Activated CD8-positive, alpha-beta T cell treated with anti-CD3 and anti-CD28 coated beads for 36 hours (primary cell): Measurements from ENCODE around the gene TBC1D8. TPM values are rescaled to one million over a fixed set of nuclear protein-coding genes. Genes with fewer than 3 reads are reported as not detected.
A peak's percentile ranks its signal among the peaks of the same experiment; 100 is the strongest.

Experiments used
- ATAC-seq: fragments of 200-7000 bp; cut with Tn5 transposase; one replicate; pipeline ENCODE4 v1.10.0; 2021; ENCODE audit warnings: mild to moderate bottlenecking, moderate library complexity
- CTCF ChIA-PET: fragments of 350-600 bp; sonication (Branson Sonifier 250); formaldehyde crosslinking; loops from one replicate; lab custom pipeline; 2021; ENCODE audit warnings: antibody characterized with exemption; lab: Charles Lee
- POLR2A ChIA-PET: fragments of 350-600 bp; sonication (Branson Sonifier 250); formaldehyde crosslinking; loops from one replicate; lab custom pipeline; 2021; ENCODE audit warnings: antibody characterized with exemption; lab: Charles Lee
- DNase-seq: peaks from one replicate; pipeline ENCODE4 v3.0.0-alpha.2; 2020
- H3K27ac Mint-ChIP-seq: one replicate; pipeline ENCODE4 v1.8.0; 2021; ENCODE audit warnings: mild to moderate bottlenecking, mixed read lengths
- H3K27me3 Mint-ChIP-seq: one replicate; pipeline ENCODE4 v1.8.0; 2021; ENCODE audit warnings: mixed read lengths
- H3K36me3 Mint-ChIP-seq: one replicate; pipeline ENCODE4 v1.8.0; 2021; ENCODE audit warnings: low read depth, mixed read lengths
- H3K4me1 Mint-ChIP-seq: one replicate; pipeline ENCODE4 v1.8.0; 2021; ENCODE audit warnings: low read depth, mixed read lengths
- H3K4me3 Mint-ChIP-seq: one replicate; pipeline ENCODE4 v1.8.0; 2021; ENCODE audit warnings: mild to moderate bottlenecking, moderate library complexity, mixed read lengths
- H3K9me3 Mint-ChIP-seq: one replicate; pipeline ENCODE4 v1.8.0; 2021; ENCODE audit warnings: mixed read lengths
- CTCF ChIP-seq: fragments of 200-600 bp; IDR thresholded peaks from one replicate; pipeline ENCODE4 v1.8.0; 2022; ENCODE audit warnings: antibody characterized with exemption, mild to moderate bottlenecking
- intact Hi-C: fragments of 100-400 bp; cut with micrococcal nuclease; formaldehyde crosslinking; loops from one replicate; pipeline ENCODE4 v1.10.0; 2022
- total RNA-seq, 2 experiments: library from RNA; stranded (reverse); gene quantifications; one replicate each; pipeline ENCODE4 v1.2.3, GENCODE V29; 2021

The TBC1D8 gene
- total RNA-seq, 2 experiments from 2014 or later: 3.2 to 3.3 TPM

GRCh38 chr2:100987974-100988373 lies 163.2 kb downstream of the TBC1D8 start:
- ChIA-PET CTCF (interaction anchor here (0.9 to 4.2 kb wide), 3 partner anchors 258 to 381 kb away, joined by 3 to 61 read pairs (median 10); no protein-coding TSS in a partner anchor), POLR2A (interaction anchor here (2.3 kb wide), 1 partner anchor 15 kb away, joined by 7 read pairs; no protein-coding TSS in a partner anchor)
- ATAC-seq: no peak
- H3K9me3 Mint-ChIP-seq: no peaks in the 10 kb centered on the region
- peaks cover 4% of the 10 kb centered on the region for H3K4me1 Mint-ChIP-seq
- no peak for DNase-seq
- TF ChIP-seq CTCF: no peak
- H3K27ac Mint-ChIP-seq: no peak overlapping the region
- H3K27me3 Mint-ChIP-seq: no peaks in the 10 kb centered on the region
- H3K36me3 Mint-ChIP-seq: peaks cover 1% of the 10 kb centered on the region
- no peak overlapping the region for H3K4me3 Mint-ChIP-seq
- intact Hi-C loops: no loop called here

GRCh38 chr2:100987536-100987935 lies 163.6 kb downstream of the TBC1D8 start:
- TF ChIP-seq CTCF: no peak
- intact Hi-C loops: no loop called here
- Mint-ChIP-seq H3K27me3 (no peaks in the 10 kb centered on the region), H3K9me3 (no peaks in the 10 kb centered on the region), H3K36me3 (peaks cover 1% of the 10 kb centered on the region), H3K4me1 (peaks cover 3% of the 10 kb centered on the region), H3K4me3 (no peak overlapping the region), H3K27ac (no peak overlapping the region)
- ATAC-seq (no peak), DNase-seq (no peak)
- POLR2A ChIA-PET: interaction anchor here (2.3 kb wide), 1 partner anchor 16 kb away, joined by 7 read pairs; no protein-coding TSS in a partner anchor
- CTCF ChIA-PET: interaction anchor here (0.9 to 4.2 kb wide), 3 partner anchors 258 to 380 kb away, joined by 3 to 61 read pairs (median 10); no protein-coding TSS in a partner anchor

DNA sequence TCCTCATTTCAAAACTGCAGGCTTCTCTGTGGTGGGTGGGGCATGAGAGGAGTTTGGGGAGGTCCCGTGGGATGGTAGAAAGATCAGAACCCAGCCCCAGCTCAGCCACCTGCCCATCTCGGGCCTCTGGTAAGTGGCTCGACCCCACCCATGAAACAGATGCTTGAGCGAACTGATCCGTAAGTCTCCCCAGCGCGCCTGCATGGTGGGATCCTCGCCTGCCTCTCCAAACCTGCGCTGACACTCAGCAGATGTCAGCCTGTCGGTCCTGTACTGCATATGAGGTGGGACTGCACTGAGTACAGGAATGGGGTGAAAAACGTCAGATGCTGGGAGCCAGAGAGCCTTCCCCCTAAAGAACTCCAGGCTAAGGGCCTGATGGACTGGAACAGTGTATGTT lies 165.0 kb downstream of the TBC1D8 start:
- POLR2A ChIA-PET: interaction anchor here (2.3 kb wide), 1 partner anchor 17 kb away, joined by 7 read pairs; no protein-coding TSS in a partner anchor
- intact Hi-C loops: no loop called here
- ATAC-seq: no peak

GRCh38 chr2:100984892-100985307 lies 166.3 kb downstream of the TBC1D8 start:
- ChIA-PET POLR2A (no interaction called here), CTCF (interaction anchor here (0.6 to 4.2 kb wide), 5 partner anchors 254 to 391 kb away, joined by 3 to 61 read pairs (median 8); no protein-coding TSS in a partner anchor)
- peak; percentile 85 for DNase-seq
- Mint-ChIP-seq H3K4me3 (no peak overlapping the region), H3K4me1 (no peaks in the 10 kb centered on the region), H3K27me3 (no peaks in the 10 kb centered on the region), H3K9me3 (no peaks in the 10 kb centered on the region), H3K27ac (no peak overlapping the region), H3K36me3 (peaks cover 1% of the 10 kb centered on the region)
- intact Hi-C loops: loop anchor here (2.0 kb wide), 2 partner anchors 254 to 374 kb away; no protein-coding TSS in a partner anchor
- peak; percentile 88 for ATAC-seq
- peak; percentile 85 for TF ChIP-seq CTCF

More for the DNA sequence above, 165.0 kb downstream of the TBC1D8 start:
- Mint-ChIP-seq H3K27me3 (no peaks in the 10 kb centered on the region), H3K27ac (no peak overlapping the region), H3K4me3 (no peak overlapping the region), H3K9me3 (no peaks in the 10 kb centered on the region), H3K36me3 (peaks cover 1% of the 10 kb centered on the region), H3K4me1 (no peaks in the 10 kb centered on the region)
- TF ChIP-seq CTCF: no peak
- DNase-seq: no peak
- CTCF ChIA-PET: interaction anchor here (0.6 to 4.2 kb wide), 6 partner anchors 13 to 405 kb away, joined by 3 to 61 read pairs (median 4); no protein-coding TSS in a partner anchor

DNA sequence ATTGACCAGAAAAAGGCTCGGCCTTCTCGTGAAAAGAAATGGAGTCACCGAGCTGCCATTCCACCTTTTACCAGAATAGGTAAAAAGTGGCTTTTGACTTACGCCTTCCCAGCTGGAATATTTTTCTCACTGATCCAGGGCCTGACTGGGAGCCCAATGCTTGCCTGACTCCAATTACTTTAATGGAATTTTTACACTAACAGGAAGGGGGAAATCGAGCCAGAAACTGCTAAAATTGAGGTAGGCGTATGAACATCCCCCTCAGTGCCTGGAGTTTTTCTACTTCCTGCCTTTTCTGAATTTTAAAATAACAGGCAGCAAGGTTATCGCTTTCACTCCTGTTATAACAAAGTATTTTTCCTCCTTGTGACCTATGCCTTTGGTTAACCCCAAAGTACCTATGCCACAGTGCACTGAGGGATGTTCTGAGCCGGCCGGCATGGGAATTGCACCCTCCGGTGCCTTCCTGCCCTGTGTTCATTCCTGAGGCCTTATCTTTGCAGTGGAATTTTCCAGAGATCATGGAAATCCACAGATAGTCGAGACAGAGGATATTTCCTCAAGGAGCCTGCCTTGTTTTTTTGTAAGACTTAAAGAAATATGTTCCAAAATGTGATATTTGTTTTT lies 167.4 kb downstream of the TBC1D8 start:
- Mint-ChIP-seq H3K4me1 (no peaks in the 10 kb centered on the region), H3K27me3 (no peaks in the 10 kb centered on the region), H3K9me3 (no peaks in the 10 kb centered on the region), H3K36me3 (peaks cover 1% of the 10 kb centered on the region), H3K4me3 (no peak overlapping the region), H3K27ac (no peak overlapping the region)
- ChIA-PET POLR2A (no interaction called here), CTCF (interaction anchor here (1.0 to 1.8 kb wide), 3 partner anchors 353 to 389 kb away, joined by 4 to 10 read pairs (median 4); no protein-coding TSS in a partner anchor)
- no peak for TF ChIP-seq CTCF
- no peak for ATAC-seq
- intact Hi-C loops: loop anchor here (2.0 kb wide), 2 partner anchors 253 to 373 kb away; no protein-coding TSS in a partner anchor
- no peak for DNase-seq
